ENCODE data around the gene ARHGEF11. TPM values are rescaled to one million over a fixed set of nuclear protein-coding genes. Genes with fewer than 3 reads are reported as not detected.
A peak's percentile ranks its signal among the peaks of the same experiment; 100 is the strongest.

ARHGEF11 gene
- total and polyA plus RNA-seq, 7 donors, result 7.0 to 22.8 (median 19.9) TPM

GRCh38 chr1:157034137-157034800 lies 11.3 kb downstream of the ARHGEF11 start:
- Histone ChIP-seq H3K4me1 (peaks cover 30% of the 10 kb centered on the region), H3K27ac (no peak overlapping the region), H3K27me3 (ENCODE audit: insufficient read depth in 3 of 3, low read length in 2 of 3) (no peaks in the 10 kb centered on the region), H3K4me3 (no peak overlapping the region), H3K36me3 (ENCODE audit: insufficient read depth in 1 of 2, low read depth in 1 of 2) (no peaks in the 10 kb centered on the region), H3K9me3 (no peaks in the 10 kb centered on the region)
- 53 to 72% (median 56%) methylated on average over 7 of the region's 7 CpGs for WGBS, 3 donors
- intact Hi-C loops (cut with DNase I), result no loop called here
- no peak for TF ChIP-seq CTCF (IDR thresholded peaks at IDR 0.05)
- ATAC-seq (peak in 1 of 4 donors; percentile 28), DNase-seq (no peak)

- peak in 2 of 4 donors; percentile 29 to 65 for ATAC-seq
Measured at GRCh38 chr1:157033357-157033876, 12.1 kb downstream of the ARHGEF11 start.

GRCh38 chr1:157032303-157032702 lies 13.2 kb downstream of the ARHGEF11 start:
- WGBS, 3 donors, result 69 to 80% (median 74%) methylated on average over 3 of the region's 3 CpGs
- peaks cover 25% of the 10 kb centered on the region for H3K4me1 ChIP-seq
- no peak for DNase-seq
- no peaks in the 10 kb centered on the region for H3K9me3 ChIP-seq
- no peaks in the 10 kb centered on the region for H3K27me3 ChIP-seq (ENCODE audit: insufficient read depth in 3 of 3, low read length in 2 of 3)
- intact Hi-C loops (cut with DNase I), result no loop called here
- no peak overlapping the region for H3K27ac ChIP-seq
- no peak overlapping the region for H3K4me3 ChIP-seq
- no peak for TF ChIP-seq CTCF (IDR thresholded peaks at IDR 0.05)
- no peaks in the 10 kb centered on the region for H3K36me3 ChIP-seq (ENCODE audit: insufficient read depth in 1 of 2, low read depth in 1 of 2)
- ATAC-seq, result no peak

More at GRCh38 chr1:157033357-157033876, 12.1 kb downstream of the ARHGEF11 start:
- Histone ChIP-seq H3K27me3 (ENCODE audit: insufficient read depth in 3 of 3, low read length in 2 of 3) (no peaks in the 10 kb centered on the region), H3K9me3 (no peaks in the 10 kb centered on the region), H3K4me1 (peaks cover 25% of the 10 kb centered on the region), H3K4me3 (no peak overlapping the region), H3K27ac (no peak overlapping the region), H3K36me3 (ENCODE audit: insufficient read depth in 1 of 2, low read depth in 1 of 2) (no peaks in the 10 kb centered on the region)
- intact Hi-C loops (cut with DNase I), result no loop called here
- TF ChIP-seq CTCF (IDR thresholded peaks at IDR 0.05), result no peak
- 56 to 60% (median 58%) methylated on average over 3 of the region's 3 CpGs for WGBS, 3 donors
- no peak for DNase-seq

DNA sequence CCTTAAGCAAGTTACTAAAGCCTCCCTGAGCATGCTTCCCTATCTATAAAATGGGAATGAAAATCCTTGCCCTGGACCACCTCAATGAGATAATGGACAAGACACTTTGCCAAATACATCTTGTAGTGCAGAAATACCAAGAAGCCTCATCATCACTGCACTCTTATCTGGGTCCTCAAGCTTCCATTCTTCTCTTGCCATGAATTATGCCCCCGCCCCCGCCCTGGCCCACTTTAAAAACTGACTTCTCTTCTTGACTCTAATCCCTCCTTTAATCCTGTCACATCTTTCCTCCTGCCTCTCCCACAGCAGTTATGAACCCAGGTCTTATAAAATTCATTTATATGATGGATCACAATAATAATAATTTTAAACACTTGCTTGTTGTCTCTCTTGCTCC lies 14.8 kb downstream of the ARHGEF11 start:
- Histone ChIP-seq H3K27me3 (ENCODE audit: insufficient read depth in 3 of 3, low read length in 2 of 3) (no peaks in the 10 kb centered on the region), H3K4me1 (peaks cover 25% of the 10 kb centered on the region), H3K36me3 (ENCODE audit: insufficient read depth in 1 of 2, low read depth in 1 of 2) (no peaks in the 10 kb centered on the region), H3K4me3 (no peak overlapping the region), H3K27ac (no peak overlapping the region), H3K9me3 (no peaks in the 10 kb centered on the region)
- intact Hi-C loops (cut with DNase I), result no loop called here
- no peak for DNase-seq
- ATAC-seq, result no peak
- no peak for TF ChIP-seq CTCF (IDR thresholded peaks at IDR 0.05)
- WGBS, 3 donors, result 95 to 100% (median 98%) methylated on average over 2 of the region's 2 CpGs

All from psoas muscle (tissue), 8 donors.